Cardiac septum (tissue), 1 donor: Measurements from ENCODE around the gene ADIPOR2. TPM values are rescaled to one million over a fixed set of nuclear protein-coding genes. Genes with fewer than 3 reads are reported as not detected.

ENCODE experiments used
- DNase-seq: peaks from one replicate; pipeline ENCODE4 v3.0.0-alpha.2; 2020; ENCODE audit warnings: low spot score
- intact Hi-C: fragments of 100-400 bp; cut with DNase I; formaldehyde crosslinking; loops from one replicate; pipeline ENCODE4 v1.14.0; 2022
- total RNA-seq: library from RNA; stranded (reverse); fragmentation: NEBNext Ultra II Directional; extraction: Animal tissue kit (Norgen Biotek cat#: 25700); gene quantifications from one replicate; pipeline ENCODE4 v1.2.1, GENCODE V29; 2021
- donor health status: DM: no; HTN: no; CAD: no.

Gene ADIPOR2
- total RNA-seq, 1 donor from 2014 or later, result 33.4 TPM

GRCh38 chr12:1819050-1819449 is 128.2 kb downstream of the ADIPOR2 start:
- DNase-seq, result no peak
- intact Hi-C loops, result no loop called here

- DNase-seq, result no peak
- intact Hi-C loops, result no loop called here
Measured at GRCh38 chr12:1819571-1819970, 128.7 kb downstream of the ADIPOR2 start.

GRCh38 chr12:1820191-1820895 is 129.5 kb downstream of the ADIPOR2 start, which contains the start of gene LRTM2:
Gene LRTM2 (plus strand): TSS chr12:1820565. CDS start chr12:1828149, 7,584 bp downstream.
- intact Hi-C loops, result no loop called here
- no peak for DNase-seq

GRCh38 chr12:1820896-1821291 is 130.0 kb downstream of the ADIPOR2 start:
- intact Hi-C loops, result no loop called here

GRCh38 chr12:1821805-1822204 is 130.9 kb downstream of the ADIPOR2 start:
- intact Hi-C loops, result no loop called here
- no peak for DNase-seq

More at GRCh38 chr12:1820896-1821291, 130.0 kb downstream of the ADIPOR2 start:
- no peak for DNase-seq

- DNase-seq, result no peak
- intact Hi-C loops, result no loop called here
Measured at GRCh38 chr12:1822699-1823098, 131.8 kb downstream of the ADIPOR2 start.

GRCh38 chr12:1823237-1823636 is 132.4 kb downstream of the ADIPOR2 start:
- no peak for DNase-seq
- intact Hi-C loops, result no loop called here

GRCh38 chr12:1825382-1826102 is 134.7 kb downstream of the ADIPOR2 start:
- no peak for DNase-seq
- intact Hi-C loops, result no loop called here

GRCh38 chr12:1826401-1826800 is 135.5 kb downstream of the ADIPOR2 start:
- DNase-seq, result no peak

GRCh38 chr12:1826867-1827705 is 136.2 kb downstream of the ADIPOR2 start:
- intact Hi-C loops, result no loop called here

More at GRCh38 chr12:1826401-1826800, 135.5 kb downstream of the ADIPOR2 start:
- intact Hi-C loops, result no loop called here

GRCh38 chr12:1827826-1828805 is 137.2 kb downstream of the ADIPOR2 start:
- DNase-seq, result no peak
- intact Hi-C loops, result no loop called here

More at GRCh38 chr12:1826867-1827705, 136.2 kb downstream of the ADIPOR2 start:
- DNase-seq, result no peak

- DNase-seq, result no peak
- intact Hi-C loops, result no loop called here
Measured at GRCh38 chr12:1828856-1829255, 138.0 kb downstream of the ADIPOR2 start.

GRCh38 chr12:1829306-1829900 is 138.5 kb downstream of the ADIPOR2 start:
- no peak for DNase-seq
- intact Hi-C loops, result no loop called here

GRCh38 chr12:1830401-1830845 is 139.6 kb downstream of the ADIPOR2 start:
- no peak for DNase-seq
- intact Hi-C loops, result no loop called here

- no peak for DNase-seq
- intact Hi-C loops, result no loop called here
Measured at GRCh38 chr12:1830981-1831963, 140.4 kb downstream of the ADIPOR2 start.

GRCh38 chr12:1832801-1833595 is 142.1 kb downstream of the ADIPOR2 start:
- intact Hi-C loops, result no loop called here
- no peak for DNase-seq
